H1 (cell line): ENCODE results near the gene GAS7. TPM values are rescaled to one million over a fixed set of nuclear protein-coding genes. Genes with fewer than 3 reads are reported as not detected.

Source experiments
- CTCF ChIA-PET: fragments of 300-600 bp; sonication (Branson Sonifier 250); formaldehyde crosslinking; loops from one replicate; lab custom pipeline; 2021; ENCODE audit not compliant: partially characterized antibody; lab: Charles Lee
- POLR2A ChIA-PET: fragments of 300-600 bp; sonication (Branson Sonifier 250); formaldehyde crosslinking; loops from one replicate; lab custom pipeline; 2021; ENCODE audit warnings: inconsistent platforms; ENCODE audit not compliant: partially characterized antibody; lab: Charles Lee
- DNase-seq, 2 experiments: peaks; one replicate each; pipeline versions ENCODE4 v3.0.0 to v3.0.0-alpha.2; 2010 to 2022; ENCODE audit warnings: low spot score in 2 of 2, low read depth in 1 of 2, mixed read lengths in 1 of 2
- FAIRE-seq: peaks from 2 replicates; lab custom pipeline; 2011; peaks lifted over from hg19 to GRCh38; lab: Jason Lieb, UNC
- H2AFZ ChIP-seq: 2 replicates; pipeline ENCODE4 v1.8.1; 2012; ENCODE audit warnings: low read length, inconsistent platforms
- H2AK5ac ChIP-seq: 2 replicates; pipeline ENCODE4 v1.6.1; 2013; ENCODE audit warnings: low read depth, low read length
- H2BK120ac ChIP-seq: replicated peaks from 2 replicates; pipeline ENCODE3; 2013; ENCODE audit warnings: low read depth, low read length, inconsistent platforms
- H2BK12ac ChIP-seq: 2 replicates; pipeline ENCODE4 v1.6.1; 2013; ENCODE audit warnings: low read depth, low read length
- H2BK15ac ChIP-seq: 2 replicates; pipeline ENCODE4 v1.6.1; 2013; ENCODE audit warnings: low read length
- H2BK20ac ChIP-seq: 2 replicates; pipeline ENCODE4 v1.6.1; 2013; ENCODE audit warnings: low read length
- H2BK5ac ChIP-seq: 2 replicates; pipeline ENCODE4 v1.6.1; 2013; ENCODE audit warnings: low read depth, low read length
- H3K14ac ChIP-seq: 2 replicates; pipeline ENCODE4 v1.6.1; 2013; ENCODE audit warnings: inconsistent platforms; ENCODE audit not compliant: insufficient read length
- H3K18ac ChIP-seq: 2 replicates; pipeline ENCODE4 v1.6.1; 2013; ENCODE audit warnings: low read length; ENCODE audit errors: extremely low read depth
- H3K23ac ChIP-seq: 2 replicates; pipeline ENCODE4 v1.6.1; 2013; ENCODE audit warnings: inconsistent platforms; ENCODE audit not compliant: insufficient read length
- H3K23me2 ChIP-seq: 2 replicates; pipeline ENCODE4 v1.6.1; 2013; ENCODE audit warnings: low read depth, low read length
- H3K27ac ChIP-seq: 2 replicates; pipeline ENCODE4 v1.6.1; 2011; ENCODE audit warnings: low read depth, low read length, inconsistent platforms
- H3K27me3 ChIP-seq, 4 experiments: replicated peaks in 1 of 4; 1 replicate in 1 of 4; 2 replicates in 3 of 4; pipeline versions ENCODE4 v1.6.1 to v1.8.1; 2011 to 2013; ENCODE audit warnings: low read length in 3 of 4, mild to moderate bottlenecking in 3 of 4, inconsistent platforms in 2 of 4, mixed read lengths in 2 of 4, moderate library complexity in 1 of 4; ENCODE audit not compliant: control insufficient read depth in 3 of 4, insufficient read depth in 3 of 4; ENCODE audit errors: extremely low read depth in 1 of 4
- H3K36me3 ChIP-seq, 4 experiments: 2 replicates each; pipeline versions ENCODE4 v1.6.1 to v1.8.1; 2011 to 2013; ENCODE audit warnings: mild to moderate bottlenecking in 4 of 4, low read length in 3 of 4, moderate library complexity in 2 of 4, control low read depth in 1 of 4, inconsistent platforms in 1 of 4; ENCODE audit not compliant: insufficient read depth in 4 of 4, control insufficient read depth in 2 of 4
- H3K4ac ChIP-seq: replicated peaks from 2 replicates; pipeline ENCODE3; 2013; ENCODE audit warnings: low read length, low read depth, mixed read lengths, inconsistent platforms; ENCODE audit not compliant: insufficient read length
- H3K4me1 ChIP-seq, 4 experiments: replicated peaks in 1 of 4; 1 replicate in 1 of 4; 2 replicates in 3 of 4; pipeline versions ENCODE4 v1.6.1 to v1.8.1; 2011 to 2013; ENCODE audit warnings: low read length in 3 of 4, inconsistent platforms in 2 of 4, mixed read lengths in 1 of 4; ENCODE audit not compliant: insufficient read depth in 4 of 4, control insufficient read depth in 3 of 4
- H3K4me2 ChIP-seq, 2 experiments: 2 replicates each; pipeline versions ENCODE4 v1.6.1 to v1.8.1; 2011 to 2013; ENCODE audit warnings: low read depth in 2 of 2, low read length in 2 of 2, control low read depth in 1 of 2, inconsistent platforms in 1 of 2, mild to moderate bottlenecking in 1 of 2; ENCODE audit not compliant: insufficient read depth in 1 of 2
- H3K4me3 ChIP-seq, 4 experiments: fragments of 200-600, 300-600 bp in 1 of 4; sonication (generic), shearing (Covaris generic), sonication (Bioruptor Twin) in 1 of 4; 2 replicates each; pipeline versions ENCODE4 v1.5.1 to v1.8.1; 2011 to 2016; ENCODE audit warnings: low read length in 4 of 4, low read depth in 3 of 4, control low read depth in 2 of 4, inconsistent platforms in 2 of 4, mild to moderate bottlenecking in 2 of 4, mixed read lengths in 1 of 4, moderate library complexity in 1 of 4; ENCODE audit not compliant: insufficient read depth in 2 of 4; ENCODE audit errors: extremely low read depth in 1 of 4
- H3K56ac ChIP-seq: replicated peaks from 2 replicates; pipeline ENCODE3; 2013; ENCODE audit warnings: low read depth, mild to moderate bottlenecking, mixed read lengths, low read length, inconsistent platforms; ENCODE audit not compliant: insufficient read length
- H3K79me1 ChIP-seq: 2 replicates; pipeline ENCODE4 v1.6.1; 2013; ENCODE audit warnings: low read depth, low read length, control low read depth
- H3K79me2 ChIP-seq, 2 experiments: 2 replicates each; pipeline versions ENCODE4 v1.6.1 to v1.8.1; 2012 to 2013; ENCODE audit warnings: low read length in 2 of 2, mild to moderate bottlenecking in 2 of 2, inconsistent platforms in 1 of 2; ENCODE audit not compliant: insufficient read depth in 2 of 2, control insufficient read depth in 1 of 2
- H3K9ac ChIP-seq, 4 experiments: replicated peaks in 1 of 4; 1 replicate in 1 of 4; 2 replicates in 3 of 4; pipeline versions ENCODE4 v1.6.1 to v1.8.1; 2011 to 2013; ENCODE audit warnings: low read depth in 3 of 4, low read length in 3 of 4, control low read depth in 2 of 4, mild to moderate bottlenecking in 2 of 4, moderate library complexity in 2 of 4, inconsistent platforms in 1 of 4; ENCODE audit errors: extremely low read depth in 1 of 4
- H3K9me3 ChIP-seq, 2 experiments: 2 replicates each; pipeline versions ENCODE4 v1.6.1 to v1.8.1; 2012 to 2013; ENCODE audit warnings: mild to moderate bottlenecking in 2 of 2, moderate library complexity in 2 of 2, control low read depth in 1 of 2, inconsistent platforms in 1 of 2, low read depth in 1 of 2, low read length in 1 of 2, mixed read lengths in 1 of 2; ENCODE audit not compliant: insufficient read depth in 2 of 2
- H4K20me1 ChIP-seq, 2 experiments: replicated peaks in 1 of 2; 2 replicates each; pipeline versions ENCODE3 to v1.8.1; 2011 to 2013; ENCODE audit warnings: inconsistent platforms in 2 of 2, low read length in 2 of 2, mild to moderate bottlenecking in 1 of 2; ENCODE audit not compliant: insufficient read depth in 2 of 2, control insufficient read depth in 1 of 2
- H4K5ac ChIP-seq: 2 replicates; pipeline ENCODE4 v1.6.1; 2013; ENCODE audit warnings: low read length, low read depth, mixed read lengths, inconsistent platforms; ENCODE audit not compliant: insufficient read length
- H4K8ac ChIP-seq: 2 replicates; pipeline ENCODE4 v1.8.0; 2013; ENCODE audit warnings: mild to moderate bottlenecking, moderate library complexity, low read length, inconsistent platforms; ENCODE audit not compliant: insufficient read depth; ENCODE audit errors: extremely low read depth
- H4K91ac ChIP-seq: replicated peaks from 2 replicates; pipeline ENCODE3; 2013; ENCODE audit warnings: low read length, mixed read lengths, inconsistent platforms; ENCODE audit not compliant: insufficient read length
- ASH2L ChIP-seq: fragments of 200-600, 300-600 bp; sonication (generic); IDR thresholded peaks from one replicate; pipeline ENCODE4 v1.7.1; 2017; ENCODE audit warnings: low read length
- BACH1 ChIP-seq: IDR thresholded peaks from 2 replicates; pipeline ENCODE4 v1.6.1; 2012; ENCODE audit warnings: low read length, improper control_type of control experiment
- CTBP2 ChIP-seq: IDR thresholded peaks from 2 replicates; pipeline ENCODE4 v1.7.0; 2011; ENCODE audit warnings: borderline replicate concordance, mild to moderate bottlenecking, moderate library complexity, mixed read lengths, low read length; ENCODE audit not compliant: insufficient read depth, insufficient read length
- JUN ChIP-seq: IDR thresholded peaks from 2 replicates; pipeline ENCODE4 v1.6.1; 2011; ENCODE audit warnings: low read depth, mild to moderate bottlenecking, improper control_type of control experiment, low read length
- PHF8 ChIP-seq: fragments of 200-600 bp; sonication (generic); conservative IDR thresholded peaks from 2 replicates; pipeline ENCODE4 v1.7.1; 2012; ENCODE audit warnings: low read depth, mild to moderate bottlenecking, inconsistent platforms, low read length, moderate library complexity
- RAD21 ChIP-seq, 2 experiments: IDR thresholded peaks in 1 of 2; conservative IDR thresholded peaks in 1 of 2; 2 replicates each; pipeline ENCODE4 v1.6.1; 2011; ENCODE audit warnings: low read depth in 2 of 2, low read length in 2 of 2, improper control_type of control experiment in 1 of 2, inconsistent platforms in 1 of 2, mild to moderate bottlenecking in 1 of 2, moderate library complexity in 1 of 2
- RBBP5 ChIP-seq: IDR thresholded peaks from 2 replicates; pipeline ENCODE4 v1.7.1; 2012; ENCODE audit warnings: low read depth, mild to moderate bottlenecking, inconsistent platforms, low read length, moderate library complexity, borderline replicate concordance
- RNF2 ChIP-seq: fragments of 200-900, 300-1000 bp; sonication (generic); IDR thresholded peaks from 2 replicates; pipeline ENCODE4 v1.7.1; 2016; ENCODE audit warnings: borderline replicate concordance, low read depth, mild to moderate bottlenecking, antibody characterized with exemption, low read length; ENCODE audit not compliant: poor library complexity, severe bottlenecking; ENCODE audit errors: missing control alignments
- RXRA ChIP-seq: IDR thresholded peaks from 2 replicates; pipeline ENCODE4 v1.6.1; 2011; ENCODE audit warnings: low read depth, mild to moderate bottlenecking, low read length, moderate library complexity; ENCODE audit not compliant: insufficient read depth
- USF2 ChIP-seq: IDR thresholded peaks from 2 replicates; pipeline ENCODE4 v1.6.1; 2011; ENCODE audit warnings: low read length, improper control_type of control experiment
- YY1 ChIP-seq: IDR thresholded peaks from 2 replicates; pipeline ENCODE4 v1.6.1; 2011; ENCODE audit warnings: low read depth, mild to moderate bottlenecking, low read length
- WGBS, 2 experiments: shearing (Covaris generic) in 1 of 2; methylation state at CpG; one replicate each; pipeline versions ENCODE4 v1.1.6 to v1.1.7; 2013 to 2015; ENCODE audit warnings: low lambda C conversion rate in 2 of 2, mixed read lengths in 2 of 2, inconsistent platforms in 1 of 2, low coverage in 1 of 2, missing lambda C conversion rate in 1 of 2; ENCODE audit not compliant: insufficient replicate concordance in 2 of 2, insufficient coverage in 1 of 2, insufficient read length in 1 of 2; ENCODE audit errors: extremely low coverage in 1 of 2, missing lambda C conversion rate in 1 of 2; 5-methylcytosine and 5-hydroxymethylcytosine counted together
- polyA plus RNA-seq, 7 experiments: library from polyadenylated mRNA; depleted of rRNA in 3 of 7; stranded (reverse) in 5 of 7; unstranded in 2 of 7; fragments of >200 nt in 5 of 7; fragments of 200-250 nt in 2 of 7; gene quantifications; 1 replicate in 5 of 7; 2 replicates in 1 of 7; 4 replicates in 1 of 7; pipeline versions ENCODE4 v1.2.1 to v1.2.3, GENCODE V29; 2011 to 2013; ENCODE audit warnings: missing spikeins in 2 of 7, mixed read lengths in 2 of 7
- total RNA-seq: library from RNA; stranded (reverse); fragmentation: NEBNext Ultra II Directional; extraction: Animal tissue kit (Norgen Biotek cat#: 25700); gene quantifications from 2 replicates; pipeline ENCODE4 v1.2.1, GENCODE V29; 2021

Gene GAS7
- total and polyA plus RNA-seq, 2 of the 8 experiments (the other 6 are each of a cell fraction or from before 2014, with no cell fraction given) = 5.0 to 14.5 TPM

DNA sequence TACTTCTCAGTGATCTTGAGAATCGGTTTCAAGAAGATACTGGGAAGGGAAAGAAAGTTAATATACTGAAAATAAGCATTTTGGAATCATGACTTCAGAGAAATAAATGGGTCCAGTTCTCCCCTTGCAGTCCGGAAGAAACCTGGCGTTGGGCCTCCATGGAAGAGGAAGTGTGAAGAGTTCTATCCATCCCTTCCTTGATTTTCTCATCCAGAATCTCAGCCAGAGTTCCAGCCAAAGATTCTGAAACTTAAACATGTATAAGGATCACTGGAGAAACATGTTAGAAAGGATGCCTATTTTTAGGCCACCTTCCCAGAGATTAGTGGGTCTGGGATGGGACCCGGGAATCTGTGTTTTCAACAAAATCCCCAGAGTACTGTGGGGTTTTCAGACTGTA lies 8.7 kb upstream of the GAS7 start:
- no peak overlapping the region for H3K4me3 ChIP-seq
- H3K27ac ChIP-seq = no peak overlapping the region
- peaks cover 0 to 2% (median 0%) of the 10 kb centered on the region in 4 experiments; a peak in 1 of 8 replicates for H3K36me3 ChIP-seq
- H3K79me1 ChIP-seq = no peaks in the 10 kb centered on the region
- no peaks in the 10 kb centered on the region for H3K79me2 ChIP-seq
- H3K56ac ChIP-seq = no peak overlapping the region
- no peak overlapping the region for H4K91ac ChIP-seq
- H3K23me2 ChIP-seq = no peaks in the 10 kb centered on the region
- no peak overlapping the region for H3K4ac ChIP-seq
- no peak overlapping the region for H3K9ac ChIP-seq
- no peak overlapping the region for H2BK5ac ChIP-seq
- FAIRE-seq = no peak
- H2BK120ac ChIP-seq = no peak overlapping the region
- no peaks in the 10 kb centered on the region for H3K27me3 ChIP-seq
- H2AK5ac ChIP-seq = no peak overlapping the region
- H4K5ac ChIP-seq = no peak overlapping the region
- H4K20me1 ChIP-seq = no peaks in the 10 kb centered on the region
- no peak overlapping the region for H3K23ac ChIP-seq
- peaks cover 7 to 18% of the 10 kb centered on the region in 2 experiments for H3K9me3 ChIP-seq
- H2AFZ ChIP-seq = no peak overlapping the region
- no peak overlapping the region for H2BK20ac ChIP-seq
- H3K14ac ChIP-seq = no peak overlapping the region
- no peak overlapping the region for H2BK12ac ChIP-seq
- H3K4me2 ChIP-seq = no peak overlapping the region
- CTCF ChIA-PET = interaction anchor here (0.7 kb wide), 1 partner anchor 150 kb away, joined by 3 read pairs; no protein-coding TSS in a partner anchor
- no peak for DNase-seq
- POLR2A ChIA-PET = no interaction called here
- 92% methylated on average over 4 of the region's 4 CpGs; no CpG with 5 or more reads in 1 of the 2 experiments for WGBS, 2 experiments
- H3K18ac ChIP-seq = no peak overlapping the region
- H2BK15ac ChIP-seq = no peak overlapping the region
- H4K8ac ChIP-seq = no peak overlapping the region
- peaks cover 5 to 16% (median 11%) of the 10 kb centered on the region in 4 experiments for H3K4me1 ChIP-seq
- TF ChIP-seq BACH1 (no peak), RBBP5 (no peak), ASH2L (no peak), JUN (no peak), PHF8 (no peak), YY1 (no peak), USF2 (no peak), RXRA (no peak), RAD21 (IDR thresholded peaks at IDR 0.05 in 1 of 2, conservative IDR thresholded peaks at IDR 0.05 in 1 of 2; ENCODE audit: low read depth in 2 of 2, low read length in 2 of 2) (no peak), CTBP2 (no peak), RNF2 (no peak)
